K562 (cell line): ENCODE results near the gene USP16. TPM values are rescaled to one million over a fixed set of nuclear protein-coding genes. Genes with fewer than 3 reads are reported as not detected.
A peak's percentile ranks its signal among the peaks of the same experiment; 100 is the strongest.
"Not testable (repeated sequence)": the region's sequence is repeated elsewhere in the genome, so short reads cannot be mapped to it uniquely, and the experiment has no call there.

Experiments used
- ATAC-seq: fragments of 200-7000 bp; cut with Tn5 transposase; 3 replicates; pipeline ENCODE4 v1.9.1; 2020; ENCODE audit warnings: moderate library complexity
- BruUV-seq: library from RNA; stranded (reverse); fragments of 400-500 nt; replicated peaks from 2 replicates; lab custom pipeline; 2021; lab: Mats Ljungman, UMichigan
- CTCF ChIA-PET: fragments of 300-600 bp; formaldehyde crosslinking; extraction: SDS; loops from one replicate; lab custom pipeline; 2021; ENCODE audit warnings: low intra/inter-chr PET ratio; lab: Yijun Ruan, JAX
- POLR2A ChIA-PET: fragments of 300-600, 350-650 bp; sonication (Branson Sonifier 250); formaldehyde crosslinking; extraction: SDS; loops from one replicate; lab custom pipeline; 2021; ENCODE audit warnings: antibody characterized with exemption, inconsistent platforms; lab: Yijun Ruan, JAX
- DNase-seq, 4 experiments: peaks; one replicate each; pipeline versions ENCODE4 v3.0.0 to v3.0.0-alpha.2; 2011 to 2018; ENCODE audit warnings: low spot score in 3 of 4, mixed read lengths in 3 of 4; ENCODE audit errors: extremely low read depth in 1 of 4
- FAIRE-seq: peaks from 2 replicates; lab custom pipeline; 2011; peaks lifted over from hg19 to GRCh38; lab: Jason Lieb, UNC
- H2AFZ ChIP-seq: 2 replicates; pipeline ENCODE4 v1.6.0; 2011; ENCODE audit warnings: low read depth, low read length, control low read depth, inconsistent platforms
- H3K27ac ChIP-seq: fragments of 200-600 bp; 3 replicates; pipeline ENCODE4 v1.8.0; 2011; ENCODE audit warnings: low read depth, mild to moderate bottlenecking, control low read depth, inconsistent platforms, low read length, moderate library complexity, mixed read lengths; ENCODE audit errors: extremely low read depth
- H3K27me3 ChIP-seq, 2 experiments: fragments of 300-600 bp in 1 of 2; 2 replicates in 1 of 2; 3 replicates in 1 of 2; pipeline versions ENCODE4 v1.6.0 to v1.8.0; 2011; ENCODE audit warnings: inconsistent platforms in 2 of 2, low read length in 2 of 2, mild to moderate bottlenecking in 1 of 2, mixed read lengths in 1 of 2, moderate library complexity in 1 of 2; ENCODE audit not compliant: control insufficient read depth in 2 of 2, insufficient read depth in 2 of 2
- H3K36me3 ChIP-seq: fragments of 300-600 bp; 3 replicates; pipeline ENCODE4 v1.8.0; 2011; ENCODE audit warnings: mild to moderate bottlenecking, low read length, inconsistent platforms; ENCODE audit not compliant: control insufficient read depth, insufficient read depth
- H3K4me1 ChIP-seq, 2 experiments: fragments of 200-600 bp in 1 of 2; replicated peaks in 1 of 2; 2 replicates in 1 of 2; 3 replicates in 1 of 2; pipeline versions ENCODE4 v1.5.1 to v1.8.0; 2011; ENCODE audit warnings: inconsistent platforms in 2 of 2, low read length in 2 of 2, mild to moderate bottlenecking in 1 of 2, mixed read lengths in 1 of 2, moderate library complexity in 1 of 2; ENCODE audit not compliant: control insufficient read depth in 2 of 2, insufficient read depth in 2 of 2
- H3K4me2 ChIP-seq: 2 replicates; pipeline ENCODE4 v1.6.1; 2011; ENCODE audit warnings: low read length, control low read depth, inconsistent platforms, mixed read lengths; ENCODE audit not compliant: insufficient read depth
- H3K4me3 ChIP-seq: fragments of 200-600 bp; sonication (generic), shearing (Covaris generic); 2 replicates; pipeline ENCODE4 v1.5.1; 2016; ENCODE audit warnings: control low read depth, inconsistent platforms
- H3K79me2 ChIP-seq: fragments of 200-600 bp; 3 replicates; pipeline ENCODE4 v1.8.0; 2011; ENCODE audit warnings: low read length, inconsistent platforms; ENCODE audit not compliant: control insufficient read depth, insufficient read depth
- H3K9ac ChIP-seq, 2 experiments: 2 replicates each; pipeline versions ENCODE4 v1.6.0 to v1.6.1; 2011; ENCODE audit warnings: low read depth in 2 of 2, low read length in 2 of 2, control low read depth in 1 of 2, inconsistent platforms in 1 of 2, mild to moderate bottlenecking in 1 of 2, mixed read lengths in 1 of 2; ENCODE audit not compliant: insufficient read depth in 1 of 2
- H3K9me1 ChIP-seq: one replicate; pipeline ENCODE4 v1.6.0; 2011; ENCODE audit warnings: inconsistent platforms, mild to moderate bottlenecking, low read length, moderate library complexity; ENCODE audit not compliant: control insufficient read depth, insufficient read depth
- H3K9me3 ChIP-seq: replicated peaks from 2 replicates; pipeline ENCODE4 v1.5.1; 2011; ENCODE audit warnings: low read depth, low read length, inconsistent platforms; ENCODE audit not compliant: control insufficient read depth, insufficient read depth
- H4K20me1 ChIP-seq: replicated peaks from 2 replicates; pipeline ENCODE4 v1.6.1; 2011; ENCODE audit warnings: low read length, inconsistent platforms, mixed read lengths; ENCODE audit not compliant: control insufficient read depth, insufficient read depth
- CBFA2T3 ChIP-seq: fragments of 450-650 bp; IDR thresholded peaks from 2 replicates; pipeline ENCODE4 v1.6.1; 2017
- CBX3 ChIP-seq, 2 experiments: IDR thresholded peaks; 1 replicate in 1 of 2; 2 replicates in 1 of 2; pipeline ENCODE4 v1.6.1; 2012; ENCODE audit warnings: inconsistent platforms in 2 of 2, low read length in 2 of 2, borderline replicate concordance in 1 of 2, control low read depth in 1 of 2
- FOS ChIP-seq: IDR thresholded peaks from 3 replicates; pipeline ENCODE4 v1.6.1; 2011; ENCODE audit not compliant: insufficient read length; ENCODE audit errors: extremely low read depth
- KDM4B ChIP-seq, 2 experiments: fragments of 450-650 bp in 1 of 2; sonication (generic) in 1 of 2; IDR thresholded peaks; 2 replicates each; pipeline ENCODE4 v1.6.1; 2016 to 2017; ENCODE audit warnings: borderline replicate concordance in 2 of 2, antibody characterized with exemption in 1 of 2, low read depth in 1 of 2, mild to moderate bottlenecking in 1 of 2
- MYC ChIP-seq, 2 experiments: fragments of 250-450 bp in 1 of 2; sonication (Bioruptor Pico) in 1 of 2; IDR thresholded peaks; 2 replicates each; pipeline versions ENCODE4 v1.5.1 to v1.6.1; 2012 to 2021; ENCODE audit warnings: low read depth in 2 of 2, borderline replicate concordance in 1 of 2, improper control_type of control experiment in 1 of 2, low read length in 1 of 2, mild to moderate bottlenecking in 1 of 2, moderate library complexity in 1 of 2
- NCOA2 ChIP-seq, 2 experiments: fragments of 450-650 bp; IDR thresholded peaks; 2 replicates each; pipeline ENCODE4 v1.6.1; 2018; ENCODE audit warnings: mild to moderate bottlenecking in 2 of 2, moderate library complexity in 1 of 2; ENCODE audit not compliant: partially characterized antibody in 2 of 2
- NELFE ChIP-seq: IDR thresholded peaks from 2 replicates; pipeline ENCODE4 v1.6.1; 2011; ENCODE audit warnings: mild to moderate bottlenecking; ENCODE audit not compliant: insufficient read depth, insufficient read length
- RBM34 ChIP-seq: fragments of 200-400 bp; formaldehyde crosslinking; IDR thresholded peaks from 2 replicates; pipeline ENCODE4 v1.6.1; 2018; ENCODE audit warnings: low read length, borderline replicate concordance; ENCODE audit not compliant: insufficient read depth
- SOX6 ChIP-seq: fragments of 450-650 bp; IDR thresholded peaks from 2 replicates; pipeline ENCODE4 v1.6.1; 2014; ENCODE audit warnings: mild to moderate bottlenecking
- TAF9B ChIP-seq: fragments of 450-650 bp; IDR thresholded peaks from 2 replicates; pipeline ENCODE4 v1.6.1; 2018; ENCODE audit warnings: mild to moderate bottlenecking; ENCODE audit not compliant: partially characterized antibody
- ZNF707 ChIP-seq: fragments of 250-450 bp; sonication (Bioruptor Pico); conservative IDR thresholded peaks from 2 replicates; pipeline ENCODE4 v1.8.0; 2022; ENCODE audit warnings: inconsistent platforms, mild to moderate bottlenecking, moderate library complexity
- WGBS: fragments of 100-300 bp; shearing (Covaris generic); methylation state at CpG from one replicate; pipeline ENCODE4 v1.1.6; 2016; ENCODE audit warnings: low coverage, mixed read lengths; ENCODE audit not compliant: insufficient coverage; ENCODE audit errors: missing lambda C conversion rate; 5-methylcytosine and 5-hydroxymethylcytosine counted together
- in situ Hi-C: fragments of 300-500 bp; cut with MboI; formaldehyde crosslinking; loops from 4 replicates; pipeline ENCODE4 v1.15.0; 2018; ENCODE audit warnings: inconsistent platforms, mixed read lengths
- intact Hi-C: fragments of 100-400 bp; cut with micrococcal nuclease; formaldehyde crosslinking; loops from 2 replicates; pipeline ENCODE4 v1.14.2; 2022
- polyA plus RNA-seq, 8 experiments: library from polyadenylated mRNA; depleted of rRNA in 4 of 8; stranded (reverse) in 5 of 8; unstranded in 3 of 8; fragments of >200 nt; fragmentation: Nextera tagmentation in 2 of 8; fragmentation: Illumina TruSeq in 1 of 8; extraction: Ambion mirVana in 2 of 8; extraction: Trizol in 1 of 8; gene quantifications; 2 replicates each; pipeline versions ENCODE4 v1.2.1 to v1.2.3, GENCODE V29; 2011 to 2014; ENCODE audit warnings: inconsistent platforms in 1 of 8, missing spikeins in 1 of 8
- total RNA-seq, 7 experiments: library from RNA; depleted of rRNA in 6 of 7; stranded (reverse); fragments of >200 nt in 6 of 7; fragmentation: Illumina TruSeq in 2 of 7; extraction: Trizol in 2 of 7; gene quantifications; 2 replicates each; pipeline versions ENCODE4 v1.2.1 to v1.2.3, GENCODE V29; 2011 to 2021; ENCODE audit warnings: low replicate concordance in 1 of 7
- TF ChIP-seq, protein P1 (sequence below), 2 experiments: IDR thresholded peaks in 1 of 2; conservative IDR thresholded peaks in 1 of 2; 2 replicates each; pipeline ENCODE4 v1.6.1; 2016; ENCODE audit warnings: low read depth in 2 of 2, mild to moderate bottlenecking in 1 of 2, missing compliant biosample characterization in 1 of 2, missing genetic modification characterization in 1 of 2, moderate library complexity in 1 of 2
- TF ChIP-seq, protein P2 (sequence below): fragments of 250-450 bp; sonication (Bioruptor Pico); IDR thresholded peaks from 2 replicates; pipeline ENCODE4 v1.8.0; 2022; ENCODE audit warnings: moderate library complexity, mild to moderate bottlenecking, inconsistent platforms
- TF ChIP-seq, protein P3 (sequence below): sonication (generic); formaldehyde crosslinking; IDR thresholded peaks from 2 replicates; pipeline ENCODE4 v1.8.0; 2022; ENCODE audit warnings: mild to moderate bottlenecking, missing genetic modification reagents

USP16 gene
- total and polyA plus RNA-seq, 9 of the 15 experiments (the other 6 are each of a cell fraction or from before 2014, with no cell fraction given) = 38.4 to 90.9 (median 62.8) TPM

DNA sequence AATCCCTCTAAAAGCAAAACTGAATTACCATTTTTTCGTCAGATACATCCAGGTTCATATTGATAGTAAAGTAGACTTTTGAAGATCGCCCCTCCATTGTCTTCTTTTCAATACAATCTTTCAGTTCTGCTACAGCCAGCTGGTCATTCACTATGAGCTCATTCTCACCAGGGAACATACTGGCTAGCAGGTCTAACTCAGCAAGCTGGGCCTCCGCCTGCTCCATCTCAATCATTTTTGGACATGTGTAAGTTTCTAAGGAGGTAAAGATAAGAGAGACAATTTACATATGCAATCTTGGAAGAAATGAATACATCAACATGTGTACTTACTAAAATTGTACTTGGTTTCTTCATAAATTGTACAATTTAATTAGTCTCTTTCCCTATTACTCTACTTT lies 16.1 kb upstream of the USP16 start (continued):
- no peak for TF ChIP-seq RBM34
- TF ChIP-seq, protein P1, sequence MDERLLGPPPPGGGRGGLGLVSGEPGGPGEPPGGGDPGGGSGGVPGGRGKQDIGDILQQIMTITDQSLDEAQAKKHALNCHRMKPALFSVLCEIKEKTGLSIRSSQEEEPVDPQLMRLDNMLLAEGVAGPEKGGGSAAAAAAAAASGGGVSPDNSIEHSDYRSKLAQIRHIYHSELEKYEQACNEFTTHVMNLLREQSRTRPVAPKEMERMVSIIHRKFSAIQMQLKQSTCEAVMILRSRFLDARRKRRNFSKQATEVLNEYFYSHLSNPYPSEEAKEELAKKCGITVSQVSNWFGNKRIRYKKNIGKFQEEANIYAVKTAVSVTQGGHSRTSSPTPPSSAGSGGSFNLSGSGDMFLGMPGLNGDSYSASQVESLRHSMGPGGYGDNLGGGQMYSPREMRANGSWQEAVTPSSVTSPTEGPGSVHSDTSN (CRISPR knock-in tag; IDR thresholded peaks at IDR 0.05; ENCODE audit: low read depth) = no peak
- TF ChIP-seq, protein P1 (tag; conservative IDR thresholded peaks at IDR 0.05; ENCODE audit: low read depth) = peak; percentile 67
- TF ChIP-seq MYC (IDR thresholded peaks at IDR 0.05; ENCODE audit: low read depth, low read length) = no peak
- TF ChIP-seq MYC (CRISPR knock-in tag; IDR thresholded peaks at IDR 0.05; ENCODE audit: borderline replicate concordance, low read depth) = no peak
- no peak for TF ChIP-seq FOS
- TF ChIP-seq TAF9B = no peak
- no peak for TF ChIP-seq NCOA2 (IDR thresholded peaks at IDR 0.05; ENCODE audit: partially characterized antibody in 2 of 2)
- TF ChIP-seq KDM4B (IDR thresholded peaks at IDR 0.05; ENCODE audit: borderline replicate concordance in 2 of 2, low read depth in 1 of 2) = no peak
- TF ChIP-seq, protein P2, sequence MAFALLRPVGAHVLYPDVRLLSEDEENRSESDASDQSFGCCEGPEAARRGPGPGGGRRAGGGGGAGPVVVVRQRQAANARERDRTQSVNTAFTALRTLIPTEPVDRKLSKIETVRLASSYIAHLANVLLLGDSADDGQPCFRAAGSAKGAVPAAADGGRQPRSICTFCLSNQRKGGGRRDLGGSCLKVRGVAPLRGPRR = no peak
- TF ChIP-seq SOX6 = no peak
- no peak for TF ChIP-seq ZNF707 (CRISPR knock-in tag)
- no peak for TF ChIP-seq CBX3 (IDR thresholded peaks at IDR 0.05; ENCODE audit: borderline replicate concordance in 1 of 2, low read length in 2 of 2)
- no peak for TF ChIP-seq NELFE
- TF ChIP-seq CBFA2T3 = 0 out of 2 replicates have a peak, but pooled peaks have one; percentile 17
- TF ChIP-seq, protein P3, sequence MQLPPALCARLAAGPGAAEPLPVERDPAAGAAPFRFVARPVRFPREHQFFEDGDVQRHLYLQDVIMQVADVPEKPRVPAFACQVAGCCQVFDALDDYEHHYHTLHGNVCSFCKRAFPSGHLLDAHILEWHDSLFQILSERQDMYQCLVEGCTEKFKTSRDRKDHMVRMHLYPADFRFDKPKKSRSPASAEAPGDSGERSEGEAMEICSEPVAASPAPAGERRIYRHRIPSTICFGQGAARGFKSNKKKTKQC (CRISPR knock-in tag) = no peak

DNA sequence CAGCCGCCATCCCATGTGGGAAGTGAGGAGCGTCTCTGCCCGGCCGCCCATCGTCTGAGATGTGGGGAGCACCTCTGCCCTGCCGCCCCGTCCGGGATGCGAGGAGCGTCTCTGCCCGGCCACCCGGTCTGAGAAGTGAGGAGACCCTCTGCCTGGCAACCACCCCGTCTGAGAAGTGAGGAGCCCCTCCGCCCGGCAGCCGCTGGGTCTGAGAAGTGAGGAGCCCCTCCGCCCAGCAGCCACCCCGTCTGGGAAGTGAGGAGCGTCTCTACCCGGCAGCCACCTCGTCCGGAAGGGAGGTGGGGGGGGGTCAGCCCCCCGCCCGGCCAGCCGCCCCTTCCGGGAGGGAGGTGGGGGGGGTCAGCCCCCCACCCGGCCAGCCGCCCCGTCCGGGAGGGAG lies 13.2 kb upstream of the USP16 start:
- H3K27ac ChIP-seq, intact Hi-C loops, POLR2A ChIA-PET, CTCF ChIA-PET, H3K27me3 ChIP-seq, H3K9ac ChIP-seq, H2AFZ ChIP-seq, H4K20me1 ChIP-seq, in situ Hi-C loops, H3K9me3 ChIP-seq, H3K4me3 ChIP-seq, H3K9me1 ChIP-seq, ATAC-seq, BruUV-seq, H3K4me2 ChIP-seq, H3K79me2 ChIP-seq, H3K4me1 ChIP-seq, DNase-seq, FAIRE-seq: not testable (repeated sequence)
- WGBS = no CpG with 5 or more reads among the region's 30 CpGs
- peaks cover 11% of the 10 kb centered on the region; the same call in 1 of the 3 replicates for H3K36me3 ChIP-seq
